OCI-LY1 (cell line): Measurements from ENCODE around the gene CNEP1R1.
"Not testable (repeated sequence)": the region's sequence is repeated elsewhere in the genome, so short reads cannot be mapped to it uniquely, and the experiment has no call there.

Experiments
- H2AFZ ChIP-seq: fragments of 200-600 bp; sonication (generic), shearing (Covaris generic); 2 replicates; pipeline ENCODE4 v1.6.0; 2014; ENCODE audit warnings: antibody characterized with exemption, mild to moderate bottlenecking, low read length
- H3F3A ChIP-seq: fragments of 200-600 bp; sonication (generic), shearing (Covaris generic); 2 replicates; pipeline ENCODE4 v1.6.0; 2014; ENCODE audit warnings: mild to moderate bottlenecking, antibody characterized with exemption, low read length, moderate library complexity; ENCODE audit not compliant: insufficient read depth
- H3K27ac ChIP-seq: fragments of 200-600 bp; sonication (generic); 2 replicates; pipeline ENCODE4 v1.5.1; 2014; ENCODE audit warnings: low read length, mixed run types, mild to moderate bottlenecking, low read depth; ENCODE audit not compliant: poor library complexity, severe bottlenecking
- H3K27me3 ChIP-seq: fragments of 200-600 bp; sonication (generic); 2 replicates; pipeline ENCODE4 v1.6.0; 2014; ENCODE audit warnings: antibody characterized with exemption, mild to moderate bottlenecking, low read length, moderate library complexity; ENCODE audit not compliant: insufficient read depth
- H3K36me3 ChIP-seq: fragments of 200-600 bp; sonication (generic); 2 replicates; pipeline ENCODE4 v1.6.1; 2014; ENCODE audit warnings: mild to moderate bottlenecking, antibody characterized with exemption, low read length, moderate library complexity, mixed read lengths; ENCODE audit not compliant: insufficient read depth
- H3K4me1 ChIP-seq: fragments of 200-600 bp; sonication (generic); 2 replicates; pipeline ENCODE4 v1.5.1; 2014; ENCODE audit warnings: mild to moderate bottlenecking, low read length, moderate library complexity; ENCODE audit not compliant: insufficient read depth, severe bottlenecking
- H3K4me2 ChIP-seq: fragments of 200-600 bp; sonication (generic), shearing (Covaris generic); 2 replicates; pipeline ENCODE4 v1.6.1; 2014; ENCODE audit warnings: low read length
- H3K4me3 ChIP-seq: fragments of 200-600 bp; sonication (generic); 2 replicates; pipeline ENCODE4 v1.5.1; 2014; ENCODE audit warnings: low read length, low read depth, mild to moderate bottlenecking, mixed read lengths; ENCODE audit not compliant: poor library complexity, severe bottlenecking
- H3K79me2 ChIP-seq: fragments of 200-600 bp; shearing (Covaris generic); 2 replicates; pipeline ENCODE4 v1.6.1; 2016; ENCODE audit warnings: mixed run types, low read length, mixed read lengths; ENCODE audit not compliant: insufficient read depth
- H3K9ac ChIP-seq: fragments of 200-600 bp; sonication (generic), shearing (Covaris generic); 2 replicates; pipeline ENCODE4 v1.6.1; 2014; ENCODE audit warnings: mild to moderate bottlenecking, low read length, mixed read lengths
- H3K9me2 ChIP-seq: fragments of 200-600 bp; sonication (generic), shearing (Covaris generic); 2 replicates; pipeline ENCODE4 v1.6.1; 2014; ENCODE audit warnings: low read depth, mild to moderate bottlenecking, low read length, mixed read lengths
- H3K9me3 ChIP-seq: fragments of 200-600 bp; shearing (Covaris generic); 2 replicates; pipeline ENCODE4 v1.6.1; 2014; ENCODE audit warnings: low read length, mixed read lengths
- H4K20me1 ChIP-seq: fragments of 200-600 bp; sonication (generic), shearing (Covaris generic); 2 replicates; pipeline ENCODE4 v1.6.0; 2016; ENCODE audit warnings: mild to moderate bottlenecking, low read length; ENCODE audit not compliant: insufficient read depth
- EZH2 ChIP-seq: fragments of 200-600 bp; sonication (generic), shearing (Covaris generic); IDR thresholded peaks from 2 replicates; pipeline ENCODE4 v1.8.0; 2017; ENCODE audit warnings: borderline replicate concordance, mixed run types, mild to moderate bottlenecking, antibody characterized with exemption, low read length, moderate library complexity, mixed read lengths
- TF ChIP-seq, protein P1 (sequence below): fragments of 200-600 bp; sonication (generic), shearing (Covaris generic); IDR thresholded peaks from 2 replicates; pipeline ENCODE4 v1.5.1; 2017; ENCODE audit warnings: mild to moderate bottlenecking, antibody characterized with exemption, low read length, moderate library complexity, mixed read lengths

CNEP1R1 gene

DNA sequence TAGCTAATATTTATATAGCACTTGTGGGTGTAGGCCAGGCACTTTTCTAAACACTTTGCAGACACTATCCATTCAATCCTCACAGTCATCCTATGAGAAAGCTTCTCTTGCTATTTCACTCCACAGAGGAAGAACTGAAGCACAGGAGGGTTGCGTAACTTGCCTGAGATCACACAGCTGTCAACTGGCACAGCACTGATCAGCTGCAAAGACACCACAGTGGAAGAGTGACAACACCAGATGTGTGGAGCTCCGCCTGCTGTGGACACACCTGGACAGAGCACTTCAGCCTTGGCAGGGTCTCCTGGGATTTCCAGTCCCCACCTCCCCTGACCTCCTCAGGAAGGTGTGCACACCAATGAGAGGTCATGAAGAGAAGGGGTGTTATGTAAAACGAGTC, 13.3 kb upstream of the CNEP1R1 start:
- H3K27me3 ChIP-seq: no peaks in the 10 kb centered on the region; the same call in 1 of the 2 replicates
- no peak for TF ChIP-seq EZH2
- TF ChIP-seq, protein P1, sequence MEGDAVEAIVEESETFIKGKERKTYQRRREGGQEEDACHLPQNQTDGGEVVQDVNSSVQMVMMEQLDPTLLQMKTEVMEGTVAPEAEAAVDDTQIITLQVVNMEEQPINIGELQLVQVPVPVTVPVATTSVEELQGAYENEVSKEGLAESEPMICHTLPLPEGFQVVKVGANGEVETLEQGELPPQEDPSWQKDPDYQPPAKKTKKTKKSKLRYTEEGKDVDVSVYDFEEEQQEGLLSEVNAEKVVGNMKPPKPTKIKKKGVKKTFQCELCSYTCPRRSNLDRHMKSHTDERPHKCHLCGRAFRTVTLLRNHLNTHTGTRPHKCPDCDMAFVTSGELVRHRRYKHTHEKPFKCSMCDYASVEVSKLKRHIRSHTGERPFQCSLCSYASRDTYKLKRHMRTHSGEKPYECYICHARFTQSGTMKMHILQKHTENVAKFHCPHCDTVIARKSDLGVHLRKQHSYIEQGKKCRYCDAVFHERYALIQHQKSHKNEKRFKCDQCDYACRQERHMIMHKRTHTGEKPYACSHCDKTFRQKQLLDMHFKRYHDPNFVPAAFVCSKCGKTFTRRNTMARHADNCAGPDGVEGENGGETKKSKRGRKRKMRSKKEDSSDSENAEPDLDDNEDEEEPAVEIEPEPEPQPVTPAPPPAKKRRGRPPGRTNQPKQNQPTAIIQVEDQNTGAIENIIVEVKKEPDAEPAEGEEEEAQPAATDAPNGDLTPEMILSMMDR: no peak
- no peak overlapping the region for H3K4me3 ChIP-seq
- no peak overlapping the region for H3K27ac ChIP-seq
- no peaks in the 10 kb centered on the region for H3K79me2 ChIP-seq
- H2AFZ ChIP-seq: no peak overlapping the region
- no peaks in the 10 kb centered on the region for H3K9me3 ChIP-seq
- no peak overlapping the region for H3K4me2 ChIP-seq
- no peaks in the 10 kb centered on the region for H3K4me1 ChIP-seq
- H3K9me2 ChIP-seq: no peaks in the 10 kb centered on the region
- no peaks in the 10 kb centered on the region; the same call in 1 of the 2 replicates for H3K36me3 ChIP-seq
- no peaks in the 10 kb centered on the region for H4K20me1 ChIP-seq
- H3F3A ChIP-seq: no peaks in the 10 kb centered on the region
- no peak overlapping the region for H3K9ac ChIP-seq

DNA sequence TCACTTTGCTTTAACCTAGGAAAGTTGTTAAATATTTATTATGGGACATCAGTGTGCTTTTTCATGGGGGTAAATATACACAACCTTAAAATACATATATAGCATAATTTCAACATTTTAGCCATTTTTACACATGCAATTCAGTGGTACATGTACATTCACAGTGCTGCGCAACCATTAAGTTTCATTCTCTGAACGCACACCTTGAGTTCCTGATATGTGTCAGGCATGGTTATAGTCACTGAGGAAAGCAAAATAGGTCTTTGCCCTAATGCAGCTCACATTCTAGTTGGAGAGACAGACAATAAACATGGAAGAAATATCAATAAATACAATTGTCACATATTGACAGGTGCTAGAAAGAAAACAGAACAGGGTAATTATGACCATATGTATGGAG, 12.8 kb upstream of the CNEP1R1 start:
- no peak overlapping the region for H3K4me2 ChIP-seq
- no peaks in the 10 kb centered on the region; the same call in 1 of the 2 replicates for H3K27me3 ChIP-seq
- no peak overlapping the region for H2AFZ ChIP-seq
- no peaks in the 10 kb centered on the region for H3K79me2 ChIP-seq
- TF ChIP-seq, protein P1: no peak
- no peaks in the 10 kb centered on the region for H3K9me3 ChIP-seq
- no peaks in the 10 kb centered on the region for H3F3A ChIP-seq
- H3K36me3 ChIP-seq: no peaks in the 10 kb centered on the region; the same call in 1 of the 2 replicates
- H3K27ac ChIP-seq: no peak overlapping the region
- no peak overlapping the region for H3K9ac ChIP-seq
- no peaks in the 10 kb centered on the region for H4K20me1 ChIP-seq
- H3K4me1 ChIP-seq: no peaks in the 10 kb centered on the region
- no peak overlapping the region for H3K4me3 ChIP-seq
- H3K9me2 ChIP-seq: no peaks in the 10 kb centered on the region

DNA sequence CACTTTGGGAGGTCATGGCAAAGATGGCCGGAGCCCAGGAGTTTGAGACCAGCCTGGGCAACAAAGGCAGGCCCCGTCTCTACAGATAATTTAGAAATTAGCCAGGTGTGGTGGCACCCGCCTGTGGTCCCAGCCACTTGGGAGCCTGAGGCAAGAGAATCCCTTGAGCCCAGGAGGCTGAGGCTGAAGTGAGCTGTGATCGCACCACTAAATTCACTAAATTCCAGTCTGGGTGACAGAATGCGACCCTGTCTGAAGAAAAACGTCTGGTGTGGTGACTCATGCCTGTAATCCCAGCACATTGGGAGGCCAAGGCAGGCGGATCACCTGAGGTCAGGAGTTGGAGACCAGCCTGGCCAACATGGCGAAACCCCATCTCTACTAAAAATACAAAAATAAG, 10.8 kb upstream of the CNEP1R1 start:
- H2AFZ ChIP-seq, H3K4me3 ChIP-seq, H3K79me2 ChIP-seq, H3K36me3 ChIP-seq, H3K27ac ChIP-seq, H3K9ac ChIP-seq, H3K9me3 ChIP-seq, H3K4me2 ChIP-seq, H3F3A ChIP-seq, H3K27me3 ChIP-seq, H3K4me1 ChIP-seq, H4K20me1 ChIP-seq, H3K9me2 ChIP-seq: not testable (repeated sequence)

DNA sequence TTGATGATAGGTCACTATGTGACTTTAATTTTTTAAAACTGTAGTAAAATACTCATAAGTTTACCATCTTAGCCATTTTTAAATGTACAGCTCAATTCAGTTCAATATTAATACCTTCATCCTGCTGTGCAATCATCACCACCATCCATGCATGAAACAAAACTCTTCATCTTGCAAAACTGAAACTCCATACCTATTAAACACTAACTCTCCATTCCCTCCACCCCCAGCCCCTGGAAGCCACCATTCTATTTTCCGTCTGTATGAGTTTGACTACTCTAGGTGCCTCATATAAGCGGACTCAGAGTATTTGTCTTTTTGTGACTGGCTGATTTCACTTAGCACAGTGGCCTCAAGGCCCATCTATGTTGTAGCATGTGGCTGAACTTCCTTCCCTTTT, 9.4 kb upstream of the CNEP1R1 start:
- Histone ChIP-seq H3K9me3 (no peaks in the 10 kb centered on the region), H4K20me1 (no peaks in the 10 kb centered on the region), H3K27ac (no peak overlapping the region), H3K36me3 (no peaks in the 10 kb centered on the region), H3K27me3 (no peaks in the 10 kb centered on the region), H3K9me2 (no peaks in the 10 kb centered on the region), H3F3A (no peaks in the 10 kb centered on the region), H3K4me2 (no peak overlapping the region), H3K4me3 (no peak overlapping the region), H3K9ac (no peak overlapping the region), H2AFZ (no peak overlapping the region), H3K79me2 (no peaks in the 10 kb centered on the region), H3K4me1 (no peaks in the 10 kb centered on the region)
- TF ChIP-seq EZH2: no peak
